GM12878 (cell line): Measurements from ENCODE around the gene FKBP2. TPM values are rescaled to one million over a fixed set of nuclear protein-coding genes. Genes with fewer than 3 reads are reported as not detected.
A peak's percentile ranks its signal among the peaks of the same experiment; 100 is the strongest.

ENCODE experiments used
- ATAC-seq: fragments of 200-7000 bp; cut with Tn5 transposase; 3 replicates; pipeline ENCODE4 v1.9.1; 2020; ENCODE audit warnings: mild to moderate bottlenecking, moderate library complexity
- BruUV-seq: library from RNA; stranded (reverse); fragments of 400-500 nt; replicated peaks from 2 replicates; lab custom pipeline; 2021; lab: Mats Ljungman, UMichigan
- CTCF ChIA-PET: fragments of 300-600 bp; sonication (Branson Sonifier 250); formaldehyde crosslinking; extraction: SDS; loops from one replicate; lab custom pipeline; 2021; ENCODE audit warnings: inconsistent platforms; lab: Yijun Ruan, JAX
- POLR2A ChIA-PET: fragments of 350-600 bp; formaldehyde crosslinking; extraction: SDS; loops from one replicate; lab custom pipeline; 2021; ENCODE audit warnings: inconsistent platforms; lab: Charles Lee
- RAD21 ChIA-PET: fragments of 300-600 bp; sonication (Branson Sonifier 250); formaldehyde crosslinking; loops from one replicate; lab custom pipeline; 2023; ENCODE audit warnings: antibody characterized with exemption; ENCODE audit not compliant: unreplicated experiment; lab: Charles Lee
- SMC1A ChIA-PET: fragments of 300-600 bp; sonication (Branson Sonifier 250); formaldehyde crosslinking; loops from one replicate; lab custom pipeline; 2023; ENCODE audit not compliant: unreplicated experiment, uncharacterized antibody; lab: Charles Lee
- DNase-seq: peaks from one replicate; pipeline ENCODE4 v3.0.0-alpha.2; 2011; ENCODE audit warnings: low read depth, low spot score
- FAIRE-seq: peaks from 3 replicates; lab custom pipeline; 2011; peaks lifted over from hg19 to GRCh38; lab: Jason Lieb, UNC
- H2AFZ ChIP-seq: 2 replicates; pipeline ENCODE4 v1.6.0; 2011; ENCODE audit warnings: low read depth, low read length, control low read depth; ENCODE audit not compliant: control insufficient read depth
- H3K27ac ChIP-seq: 2 replicates; pipeline ENCODE4 v1.5.1; 2011; ENCODE audit warnings: control low read depth; ENCODE audit not compliant: control insufficient read depth, insufficient read depth
- H3K27me3 ChIP-seq, 2 experiments: replicated peaks in 1 of 2; 2 replicates each; pipeline versions ENCODE4 v1.6.0 to v1.6.1; 2011; ENCODE audit warnings: low read length in 1 of 2; ENCODE audit not compliant: control insufficient read depth in 2 of 2, insufficient read depth in 2 of 2
- H3K36me3 ChIP-seq, 2 experiments: 2 replicates each; pipeline ENCODE4 v1.5.1; 2011; ENCODE audit warnings: low read length in 1 of 2; ENCODE audit not compliant: control insufficient read depth in 2 of 2, insufficient read depth in 2 of 2
- H3K4me1 ChIP-seq: 2 replicates; pipeline ENCODE4 v1.6.1; 2011; ENCODE audit warnings: mild to moderate bottlenecking, low read length, moderate library complexity, mixed read lengths; ENCODE audit not compliant: control insufficient read depth, insufficient read depth
- H3K4me2 ChIP-seq: 2 replicates; pipeline ENCODE4 v1.6.0; 2011; ENCODE audit warnings: control low read depth; ENCODE audit not compliant: control insufficient read depth, insufficient read depth
- H3K4me3 ChIP-seq: fragments of 200-600 bp; sonication (generic); 2 replicates; pipeline ENCODE4 v1.5.1; 2016
- H3K79me2 ChIP-seq: 2 replicates; pipeline ENCODE4 v1.6.0; 2011; ENCODE audit warnings: low read length; ENCODE audit not compliant: control insufficient read depth, insufficient read depth
- H3K9ac ChIP-seq: 2 replicates; pipeline ENCODE4 v1.8.0; 2011; ENCODE audit warnings: low read length, control low read depth, mixed read lengths; ENCODE audit not compliant: control insufficient read depth, insufficient read depth
- H3K9me3 ChIP-seq: replicated peaks from 3 replicates; pipeline ENCODE4 v1.5.1; 2011; ENCODE audit warnings: mild to moderate bottlenecking, low read length; ENCODE audit not compliant: control insufficient read depth, insufficient read depth
- H4K20me1 ChIP-seq: 2 replicates; pipeline ENCODE4 v1.6.0; 2011; ENCODE audit not compliant: control insufficient read depth, insufficient read depth
- ATF3 ChIP-seq: IDR thresholded peaks from 2 replicates; pipeline ENCODE4 v1.6.1; 2011; ENCODE audit warnings: low read depth, mild to moderate bottlenecking, low read length, moderate library complexity, borderline replicate concordance; ENCODE audit errors: extremely low read depth
- BACH1 ChIP-seq: fragments of 450-650 bp; IDR thresholded peaks from 2 replicates; pipeline ENCODE4 v1.6.1; 2017; ENCODE audit warnings: mild to moderate bottlenecking, borderline replicate concordance
- BMI1 ChIP-seq: fragments of 450-650 bp; IDR thresholded peaks from 2 replicates; pipeline ENCODE4 v1.6.1; 2016; ENCODE audit warnings: mild to moderate bottlenecking, moderate library complexity, borderline replicate concordance
- ESRRA ChIP-seq: IDR thresholded peaks from 2 replicates; pipeline ENCODE4 v1.6.1; 2012; ENCODE audit warnings: mild to moderate bottlenecking, low read length, improper control_type of control experiment
- FOXK2 ChIP-seq: fragments of 450-650 bp; IDR thresholded peaks from 2 replicates; pipeline ENCODE4 v1.6.1; 2017; ENCODE audit warnings: mild to moderate bottlenecking, moderate library complexity
- GATAD2B ChIP-seq: fragments of 450-650 bp; conservative IDR thresholded peaks from 2 replicates; pipeline ENCODE4 v1.6.1; 2017; ENCODE audit warnings: low read depth, mild to moderate bottlenecking, moderate library complexity
- HDGF ChIP-seq: fragments of 450-650 bp; IDR thresholded peaks from 2 replicates; pipeline ENCODE4 v1.6.1; 2016; ENCODE audit warnings: antibody characterized with exemption
- HSF1 ChIP-seq: fragments of 150-350 bp; IDR thresholded peaks from 2 replicates; pipeline ENCODE4 v1.6.1; 2014; ENCODE audit warnings: mild to moderate bottlenecking, low read depth, low read length
- MEF2A ChIP-seq: IDR thresholded peaks from 2 replicates; pipeline ENCODE4 v1.6.1; 2011; ENCODE audit warnings: low read depth, mild to moderate bottlenecking, low read length, moderate library complexity; ENCODE audit not compliant: insufficient read depth
- PML ChIP-seq: IDR thresholded peaks from 2 replicates; pipeline ENCODE4 v1.6.1; 2012; ENCODE audit warnings: low read length, inconsistent platforms
- REST ChIP-seq: IDR thresholded peaks from 2 replicates; pipeline ENCODE4 v1.6.1; 2012; ENCODE audit warnings: mild to moderate bottlenecking, low read depth, low read length
- SP1 ChIP-seq: IDR thresholded peaks from one replicate; pipeline ENCODE4 v1.6.1; 2011; ENCODE audit warnings: low read depth, low read length
- SUPT20H ChIP-seq: IDR thresholded peaks from 2 replicates; pipeline ENCODE4 v1.6.1; 2011; ENCODE audit warnings: low read depth, mild to moderate bottlenecking, low read length, moderate library complexity, borderline replicate concordance; ENCODE audit not compliant: control insufficient read depth
- TARDBP ChIP-seq: IDR thresholded peaks from 2 replicates; pipeline ENCODE4 v1.6.1; 2016; ENCODE audit warnings: borderline replicate concordance
- ZNF207 ChIP-seq: fragments of 450-650 bp; IDR thresholded peaks from 2 replicates; pipeline ENCODE4 v1.6.1; 2014; ENCODE audit warnings: antibody characterized with exemption, mild to moderate bottlenecking, borderline replicate concordance
- WGBS: methylation state at CpG from one replicate; pipeline ENCODE4 v1.1.6; 2016; ENCODE audit warnings: low lambda C conversion rate; ENCODE audit not compliant: insufficient replicate concordance, insufficient coverage; ENCODE audit errors: missing lambda C conversion rate; 5-methylcytosine and 5-hydroxymethylcytosine counted together
- in situ Hi-C: fragments of 300-500 bp; cut with MboI; formaldehyde crosslinking; loops from 9 replicates; pipeline ENCODE4 v1.14.3; 2018; ENCODE audit warnings: mixed read lengths
- intact Hi-C: fragments of 100-400 bp; cut with micrococcal nuclease; formaldehyde crosslinking; loops from one replicate; pipeline ENCODE4 v1.14.2; 2022; ENCODE audit not compliant: unreplicated experiment
- polyA plus RNA-seq, 11 experiments: library from polyadenylated mRNA; depleted of rRNA in 4 of 11; unstranded in 6 of 11; stranded (reverse) in 5 of 11; fragments of >200 nt; fragmentation: Nextera tagmentation in 4 of 11; fragmentation: Illumina TruSeq in 1 of 11; extraction: Ambion mirVana in 4 of 11; extraction: Trizol in 1 of 11; gene quantifications; 1 replicate in 1 of 11; 2 replicates in 10 of 11; pipeline versions ENCODE4 v1.2.1 to v1.2.3, GENCODE V29; 2011 to 2016; ENCODE audit warnings: inconsistent platforms in 2 of 11, missing spikeins in 2 of 11, low read depth in 1 of 11
- total RNA-seq, 4 experiments: library from RNA; depleted of rRNA in 3 of 4; stranded (reverse); fragments of >200 nt in 3 of 4; fragmentation: Illumina TruSeq in 1 of 4; extraction: Trizol in 1 of 4; gene quantifications; 2 replicates each; pipeline versions ENCODE4 v1.2.1 to v1.2.3, GENCODE V29; 2013 to 2021
- TF ChIP-seq, protein P1 (sequence below): fragments of 450-650 bp; IDR thresholded peaks from 2 replicates; pipeline ENCODE4 v1.6.1; 2016; ENCODE audit warnings: mild to moderate bottlenecking

FKBP2 gene
- total and polyA plus RNA-seq, 10 of the 15 experiments (the other 5 are each of a cell fraction or from before 2014, with no cell fraction given): 1.8 to 99.7 (median 39.5) TPM

DNA sequence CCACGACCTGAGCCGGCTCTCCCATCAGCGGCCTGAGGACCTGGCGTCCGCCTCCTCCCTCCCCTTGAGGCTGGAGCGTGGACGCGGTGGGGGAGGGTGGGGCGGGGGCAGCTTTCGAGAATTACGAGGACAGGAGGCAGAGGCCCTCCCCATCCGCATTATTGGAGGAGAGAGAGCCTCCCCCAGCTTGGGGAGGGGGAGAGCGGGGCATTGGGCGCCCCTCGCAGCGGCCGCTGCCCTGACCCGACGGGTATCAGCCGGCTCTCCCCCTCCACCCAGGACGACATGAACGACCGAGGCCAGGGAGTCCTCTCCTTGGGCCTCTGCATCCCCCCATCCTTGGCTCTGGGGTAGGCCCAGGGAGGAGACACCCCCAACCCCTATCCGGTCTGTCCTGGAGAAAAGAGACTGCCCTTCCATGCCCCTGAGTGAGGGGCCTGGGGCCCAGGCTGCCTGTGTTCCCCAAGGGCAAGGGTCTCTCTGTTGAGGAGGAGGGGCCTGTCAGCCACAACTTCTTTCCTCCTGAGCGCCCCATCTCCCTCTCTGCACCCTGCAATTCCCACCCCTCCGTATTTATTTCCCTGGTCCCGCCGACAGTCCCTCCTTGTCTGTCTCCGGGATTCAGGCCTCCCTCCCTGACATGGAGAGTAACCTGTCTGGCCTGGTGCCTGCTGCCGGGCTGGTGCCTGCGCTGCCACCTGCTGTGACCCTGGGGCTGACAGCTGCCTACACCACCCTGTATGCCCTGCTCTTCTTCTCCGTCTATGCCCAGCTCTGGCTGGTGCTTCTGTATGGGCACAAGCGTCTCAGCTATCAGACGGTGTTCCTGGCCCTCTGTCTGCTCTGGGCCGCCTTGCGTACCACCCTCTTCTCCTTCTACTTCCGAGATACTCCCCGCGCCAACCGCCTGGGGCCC lies 45.2 kb downstream of the FKBP2 start (continued):
- TF ChIP-seq, protein P1, sequence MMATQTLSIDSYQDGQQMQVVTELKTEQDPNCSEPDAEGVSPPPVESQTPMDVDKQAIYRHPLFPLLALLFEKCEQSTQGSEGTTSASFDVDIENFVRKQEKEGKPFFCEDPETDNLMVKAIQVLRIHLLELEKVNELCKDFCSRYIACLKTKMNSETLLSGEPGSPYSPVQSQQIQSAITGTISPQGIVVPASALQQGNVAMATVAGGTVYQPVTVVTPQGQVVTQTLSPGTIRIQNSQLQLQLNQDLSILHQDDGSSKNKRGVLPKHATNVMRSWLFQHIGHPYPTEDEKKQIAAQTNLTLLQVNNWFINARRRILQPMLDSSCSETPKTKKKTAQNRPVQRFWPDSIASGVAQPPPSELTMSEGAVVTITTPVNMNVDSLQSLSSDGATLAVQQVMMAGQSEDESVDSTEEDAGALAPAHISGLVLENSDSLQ: no peak
- TF ChIP-seq ESRRA (no peak), ATF3 (no peak), BACH1 (no peak)

DNA sequence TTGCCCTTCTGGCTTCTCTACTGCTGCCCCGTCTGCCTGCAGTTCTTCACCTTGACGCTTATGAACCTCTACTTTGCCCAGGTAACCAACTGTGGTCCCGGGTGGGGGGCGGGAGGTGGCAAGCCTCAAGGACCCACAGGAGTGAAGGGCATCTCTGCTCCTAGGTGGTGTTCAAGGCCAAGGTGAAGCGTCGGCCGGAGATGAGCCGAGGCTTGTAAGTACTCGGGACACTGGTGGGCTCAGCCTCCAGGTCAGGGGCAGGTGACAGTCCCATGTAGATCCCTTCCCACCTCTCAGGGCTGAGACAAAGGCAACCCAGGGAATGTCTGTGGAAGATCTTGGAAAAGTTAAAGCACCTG lies 45.9 kb downstream of the FKBP2 start:
- ChIA-PET POLR2A (no interaction called here), RAD21 (no interaction called here), CTCF (interaction anchor here (0.7 to 5.5 kb wide), 4 partner anchors 16 to 82 kb away, joined by 3 to 46 read pairs (median 4); partner anchors contain the start of genes CATSPERZ and ESRRA), SMC1A (interaction anchor here (1.1 to 1.4 kb wide), 2 partner anchors 15 to 81 kb away, joined by 3 read pairs; no protein-coding TSS in a partner anchor)
- no peak for FAIRE-seq
- in situ Hi-C loops: no loop called here
- ATAC-seq: no peak
- no TSS peak for BruUV-seq
- H3K4me2 ChIP-seq: peak overlapping the region; percentile 99
- intact Hi-C loops: no loop called here
- peaks cover 0 to 2% of the 10 kb centered on the region in 2 experiments; a peak in 2 of 4 replicates for H3K36me3 ChIP-seq
- no peaks in the 10 kb centered on the region; a peak in 2 of 4 replicates for H3K27me3 ChIP-seq
- H3K9me3 ChIP-seq: no peaks in the 10 kb centered on the region
- peaks cover 7% of the 10 kb centered on the region for H3K4me1 ChIP-seq
- no peak overlapping the region for H3K4me3 ChIP-seq
- H4K20me1 ChIP-seq: no peaks in the 10 kb centered on the region
- no peak overlapping the region for H3K27ac ChIP-seq
- DNase-seq: no peak
- H3K9ac ChIP-seq: no peak overlapping the region
- peaks cover 15% of the 10 kb centered on the region for H3K79me2 ChIP-seq
- WGBS: 86% methylated on average over 9 of the region's 9 CpGs
- no peak overlapping the region for H2AFZ ChIP-seq
- no peak for TF ChIP-seq ZNF207
- TF ChIP-seq REST: no peak
- TF ChIP-seq PML: no peak
- no peak for TF ChIP-seq FOXK2
- TF ChIP-seq MEF2A: no peak
- TF ChIP-seq TARDBP: no peak
- no peak for TF ChIP-seq HSF1
- TF ChIP-seq SP1: no peak
- TF ChIP-seq BMI1: no peak
- TF ChIP-seq HDGF: no peak
- TF ChIP-seq GATAD2B: no peak
- TF ChIP-seq SUPT20H: no peak
